BE2C (cell line): ENCODE measurements around the gene TLR8.

Experiments used
- DNase-seq: peaks from one replicate; pipeline ENCODE4 v3.0.0-alpha.2; 2020
- H3K27me3 ChIP-seq: fragments of 250-450 bp; sonication (Bioruptor Pico); 2 replicates; pipeline ENCODE4 v1.5.1; 2020; ENCODE audit warnings: mild to moderate bottlenecking
- H3K36me3 ChIP-seq: fragments of 250-450 bp; sonication (Bioruptor Pico); 2 replicates; pipeline ENCODE4 v1.5.1; 2020; ENCODE audit warnings: mild to moderate bottlenecking
- H3K4me1 ChIP-seq: fragments of 250-450 bp; sonication (Bioruptor Pico); 2 replicates; pipeline ENCODE4 v1.5.1; 2020
- H3K4me3 ChIP-seq: 2 replicates; pipeline ENCODE4 v1.5.1; 2011; ENCODE audit warnings: low read depth, low read length
- H3K9me3 ChIP-seq: fragments of 250-450 bp; sonication (Bioruptor Pico); 2 replicates; pipeline ENCODE4 v1.5.1; 2020
- TF ChIP-seq, protein P1 (sequence below): IDR thresholded peaks from 2 replicates; pipeline ENCODE4 v1.5.1; 2012; ENCODE audit warnings: mild to moderate bottlenecking, low read depth, low read length

The TLR8 gene

DNA sequence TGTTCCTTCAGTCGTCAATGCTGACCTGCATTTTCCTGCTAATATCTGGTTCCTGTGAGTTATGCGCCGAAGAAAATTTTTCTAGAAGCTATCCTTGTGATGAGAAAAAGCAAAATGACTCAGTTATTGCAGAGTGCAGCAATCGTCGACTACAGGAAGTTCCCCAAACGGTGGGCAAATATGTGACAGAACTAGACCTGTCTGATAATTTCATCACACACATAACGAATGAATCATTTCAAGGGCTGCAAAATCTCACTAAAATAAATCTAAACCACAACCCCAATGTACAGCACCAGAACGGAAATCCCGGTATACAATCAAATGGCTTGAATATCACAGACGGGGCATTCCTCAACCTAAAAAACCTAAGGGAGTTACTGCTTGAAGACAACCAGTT, 12.6 kb downstream of the TLR8 start:
- TF ChIP-seq, protein P1, sequence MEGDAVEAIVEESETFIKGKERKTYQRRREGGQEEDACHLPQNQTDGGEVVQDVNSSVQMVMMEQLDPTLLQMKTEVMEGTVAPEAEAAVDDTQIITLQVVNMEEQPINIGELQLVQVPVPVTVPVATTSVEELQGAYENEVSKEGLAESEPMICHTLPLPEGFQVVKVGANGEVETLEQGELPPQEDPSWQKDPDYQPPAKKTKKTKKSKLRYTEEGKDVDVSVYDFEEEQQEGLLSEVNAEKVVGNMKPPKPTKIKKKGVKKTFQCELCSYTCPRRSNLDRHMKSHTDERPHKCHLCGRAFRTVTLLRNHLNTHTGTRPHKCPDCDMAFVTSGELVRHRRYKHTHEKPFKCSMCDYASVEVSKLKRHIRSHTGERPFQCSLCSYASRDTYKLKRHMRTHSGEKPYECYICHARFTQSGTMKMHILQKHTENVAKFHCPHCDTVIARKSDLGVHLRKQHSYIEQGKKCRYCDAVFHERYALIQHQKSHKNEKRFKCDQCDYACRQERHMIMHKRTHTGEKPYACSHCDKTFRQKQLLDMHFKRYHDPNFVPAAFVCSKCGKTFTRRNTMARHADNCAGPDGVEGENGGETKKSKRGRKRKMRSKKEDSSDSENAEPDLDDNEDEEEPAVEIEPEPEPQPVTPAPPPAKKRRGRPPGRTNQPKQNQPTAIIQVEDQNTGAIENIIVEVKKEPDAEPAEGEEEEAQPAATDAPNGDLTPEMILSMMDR: no peak
- Histone ChIP-seq H3K9me3 (no peaks in the 10 kb centered on the region), H3K4me1 (no peaks in the 10 kb centered on the region), H3K27me3 (peaks cover 3% of the 10 kb centered on the region; the same call in 1 of the 2 replicates), H3K36me3 (no peaks in the 10 kb centered on the region), H3K4me3 (no peak overlapping the region)
- no peak for DNase-seq

GRCh38 chrX:12919620-12920019, 13.2 kb downstream of the TLR8 start:
- H3K27me3 ChIP-seq: peaks cover 3% of the 10 kb centered on the region; the same call in 1 of the 2 replicates
- no peaks in the 10 kb centered on the region for H3K36me3 ChIP-seq
- H3K9me3 ChIP-seq: no peaks in the 10 kb centered on the region
- DNase-seq: no peak
- no peak overlapping the region for H3K4me3 ChIP-seq
- TF ChIP-seq, protein P1: no peak
- H3K4me1 ChIP-seq: no peaks in the 10 kb centered on the region

DNA sequence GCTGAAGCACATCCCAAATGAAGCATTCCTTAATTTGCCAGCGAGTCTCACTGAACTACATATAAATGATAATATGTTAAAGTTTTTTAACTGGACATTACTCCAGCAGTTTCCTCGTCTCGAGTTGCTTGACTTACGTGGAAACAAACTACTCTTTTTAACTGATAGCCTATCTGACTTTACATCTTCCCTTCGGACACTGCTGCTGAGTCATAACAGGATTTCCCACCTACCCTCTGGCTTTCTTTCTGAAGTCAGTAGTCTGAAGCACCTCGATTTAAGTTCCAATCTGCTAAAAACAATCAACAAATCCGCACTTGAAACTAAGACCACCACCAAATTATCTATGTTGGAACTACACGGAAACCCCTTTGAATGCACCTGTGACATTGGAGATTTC, 14.6 kb downstream of the TLR8 start:
- Histone ChIP-seq H3K4me3 (no peak overlapping the region), H3K36me3 (no peaks in the 10 kb centered on the region), H3K4me1 (no peaks in the 10 kb centered on the region), H3K27me3 (peaks cover 3% of the 10 kb centered on the region; the same call in 1 of the 2 replicates), H3K9me3 (no peaks in the 10 kb centered on the region)
- no peak for DNase-seq
- TF ChIP-seq, protein P1: no peak

DNA sequence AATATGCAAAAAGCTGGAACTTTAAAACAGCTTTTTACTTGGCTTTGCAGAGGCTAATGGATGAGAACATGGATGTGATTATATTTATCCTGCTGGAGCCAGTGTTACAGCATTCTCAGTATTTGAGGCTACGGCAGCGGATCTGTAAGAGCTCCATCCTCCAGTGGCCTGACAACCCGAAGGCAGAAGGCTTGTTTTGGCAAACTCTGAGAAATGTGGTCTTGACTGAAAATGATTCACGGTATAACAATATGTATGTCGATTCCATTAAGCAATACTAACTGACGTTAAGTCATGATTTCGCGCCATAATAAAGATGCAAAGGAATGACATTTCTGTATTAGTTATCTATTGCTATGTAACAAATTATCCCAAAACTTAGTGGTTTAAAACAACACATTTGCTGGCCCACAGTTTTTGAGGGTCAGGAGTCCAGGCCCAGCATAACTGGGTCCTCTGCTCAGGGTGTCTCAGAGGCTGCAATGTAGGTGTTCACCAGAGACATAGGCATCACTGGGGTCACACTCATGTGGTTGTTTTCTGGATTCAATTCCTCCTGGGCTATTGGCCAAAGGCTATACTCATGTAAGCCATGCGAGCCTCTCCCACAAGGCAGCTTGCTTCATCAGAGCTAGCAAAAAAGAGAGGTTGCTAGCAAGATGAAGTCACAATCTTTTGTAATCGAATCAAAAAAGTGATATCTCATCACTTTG, 15.6 kb downstream of the TLR8 start:
- TF ChIP-seq, protein P1: no peak
- H3K9me3 ChIP-seq: no peaks in the 10 kb centered on the region
- no peaks in the 10 kb centered on the region for H3K4me1 ChIP-seq
- H3K27me3 ChIP-seq: peaks cover 3% of the 10 kb centered on the region; the same call in 1 of the 2 replicates
- no peak for DNase-seq
- no peak overlapping the region for H3K4me3 ChIP-seq
- no peaks in the 10 kb centered on the region for H3K36me3 ChIP-seq

DNA sequence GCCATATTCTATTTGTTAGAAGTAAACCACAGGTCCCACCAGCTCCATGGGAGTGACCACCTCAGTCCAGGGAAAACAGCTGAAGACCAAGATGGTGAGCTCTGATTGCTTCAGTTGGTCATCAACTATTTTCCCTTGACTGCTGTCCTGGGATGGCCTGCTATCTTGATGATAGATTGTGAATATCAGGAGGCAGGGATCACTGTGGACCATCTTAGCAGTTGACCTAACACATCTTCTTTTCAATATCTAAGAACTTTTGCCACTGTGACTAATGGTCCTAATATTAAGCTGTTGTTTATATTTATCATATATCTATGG, 16.1 kb downstream of the TLR8 start:
- TF ChIP-seq, protein P1: no peak
- Histone ChIP-seq H3K36me3 (no peaks in the 10 kb centered on the region), H3K4me3 (no peak overlapping the region), H3K9me3 (no peaks in the 10 kb centered on the region), H3K4me1 (no peaks in the 10 kb centered on the region), H3K27me3 (peaks cover 3% of the 10 kb centered on the region; the same call in 1 of the 2 replicates)
- no peak for DNase-seq

- H3K4me1 ChIP-seq: no peaks in the 10 kb centered on the region
- no peak for DNase-seq
- no peak overlapping the region for H3K4me3 ChIP-seq
- H3K9me3 ChIP-seq: no peaks in the 10 kb centered on the region
- H3K27me3 ChIP-seq: no peaks in the 10 kb centered on the region
- TF ChIP-seq, protein P1: no peak
- no peaks in the 10 kb centered on the region for H3K36me3 ChIP-seq
These were observed 23.3 kb downstream of the TLR8 start for GRCh38 chrX:12929701-12930100.
